IPS-18c (cell line): ENCODE results near the gene CCSER1.
"Not testable (repeated sequence)": the region's sequence is repeated elsewhere in the genome, so short reads cannot be mapped to it uniquely, and the experiment has no call there.

Experiments
- H3K4me3 ChIP-seq: 2 replicates; pipeline ENCODE4 v1.7.0; 2013; ENCODE audit warnings: low read depth, mild to moderate bottlenecking, low read length, moderate library complexity; ENCODE audit not compliant: insufficient read depth
- H3K9me3 ChIP-seq: one replicate; pipeline ENCODE4 v1.6.1; 2013; ENCODE audit warnings: mild to moderate bottlenecking, low read length, moderate library complexity; ENCODE audit not compliant: control insufficient read depth, insufficient read depth

CCSER1 gene

GRCh38 chr4:91359041-91360031 is 1232.1 kb downstream of the CCSER1 start:
- no peak overlapping the region for H3K4me3 ChIP-seq

GRCh38 chr4:91362125-91362524 is 1234.9 kb downstream of the CCSER1 start:
- H3K9me3 ChIP-seq = peaks cover 2% of the 10 kb centered on the region
- H3K4me3 ChIP-seq = no peak overlapping the region

More at GRCh38 chr4:91359041-91360031, 1232.1 kb downstream of the CCSER1 start:
- H3K9me3 ChIP-seq = no peaks in the 10 kb centered on the region

DNA sequence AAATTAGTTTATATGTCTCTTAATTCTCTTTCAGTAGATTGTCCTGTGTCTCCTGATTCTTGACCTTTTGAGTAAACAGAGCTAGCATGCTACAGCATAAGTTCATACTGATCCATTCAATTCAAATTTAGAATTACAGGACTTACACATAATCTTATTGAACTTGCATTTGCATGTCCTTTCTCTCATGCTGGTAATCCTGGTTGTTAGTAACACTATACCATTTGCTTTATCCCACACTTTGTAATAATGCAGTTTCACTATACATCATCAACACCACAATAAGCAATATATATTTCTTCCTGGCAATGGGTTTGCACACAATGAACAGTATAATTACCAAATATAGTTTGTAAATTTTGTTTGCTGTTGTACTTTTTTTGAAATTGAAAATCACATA is 1239.4 kb downstream of the CCSER1 start:
- peaks cover 2% of the 10 kb centered on the region for H3K9me3 ChIP-seq
- no peak overlapping the region for H3K4me3 ChIP-seq

DNA sequence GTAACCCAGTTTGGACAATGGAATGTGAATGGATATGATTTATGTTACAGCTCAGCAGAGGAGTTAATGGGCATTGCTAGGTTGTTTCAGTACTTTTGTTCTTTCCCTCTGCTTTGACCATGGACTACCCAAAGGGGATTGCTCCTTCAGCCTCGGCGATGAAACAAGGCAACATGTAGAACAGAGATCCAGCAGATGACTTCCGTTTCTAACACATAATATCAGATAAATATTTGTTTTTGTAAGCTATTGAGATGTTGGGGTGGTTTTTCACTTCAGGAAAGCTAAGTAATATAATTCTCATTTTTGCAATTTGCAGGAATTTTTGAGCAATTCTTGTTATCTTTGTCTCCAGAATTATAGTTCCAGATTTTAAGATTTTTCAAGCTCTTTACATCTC is 1241.9 kb downstream of the CCSER1 start:
- Histone ChIP-seq H3K4me3 (no peak overlapping the region), H3K9me3 (peaks cover 2% of the 10 kb centered on the region)

DNA sequence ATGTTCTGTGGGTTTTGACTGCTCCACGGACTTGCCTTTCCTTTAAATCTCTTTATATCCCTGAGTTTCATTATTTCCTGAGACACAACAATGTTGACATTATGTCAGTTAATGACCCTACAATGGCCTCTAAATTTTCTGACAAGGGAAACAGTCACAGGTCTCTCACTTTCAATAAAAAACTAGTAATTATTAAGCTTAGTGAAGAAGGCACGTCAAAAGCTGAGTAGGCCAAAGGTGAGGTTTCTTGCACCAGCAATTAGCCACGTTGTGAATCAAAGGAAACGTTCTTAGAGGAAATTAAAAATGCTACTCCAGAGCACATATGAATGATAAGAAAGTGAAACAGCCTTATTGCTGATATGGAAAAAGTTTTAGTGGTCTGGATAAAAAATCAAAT is 1246.4 kb downstream of the CCSER1 start:
- H3K9me3 ChIP-seq = no peaks in the 10 kb centered on the region
- H3K4me3 ChIP-seq = no peak overlapping the region

DNA sequence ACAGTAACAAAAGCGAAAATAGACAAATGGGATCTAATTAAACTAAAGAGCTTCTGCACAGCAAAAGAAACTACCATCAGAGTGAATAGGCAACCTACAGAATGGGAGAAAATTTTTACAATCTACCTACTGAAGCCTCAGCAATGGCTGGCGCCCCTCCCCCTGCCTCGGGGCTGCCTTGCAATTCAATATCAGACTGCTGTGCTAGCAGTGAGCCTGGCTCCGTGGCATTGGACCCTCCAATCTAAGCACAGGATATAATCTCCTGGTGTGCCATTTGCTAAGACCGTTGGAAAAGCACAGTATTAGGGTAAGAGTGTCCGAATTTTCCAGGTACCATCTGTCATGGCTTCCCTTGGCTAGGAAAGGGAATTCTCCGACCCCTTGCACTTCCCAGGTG is 1278.2 kb downstream of the CCSER1 start:
- not testable (repeated sequence) for H3K9me3 ChIP-seq, H3K4me3 ChIP-seq

- Histone ChIP-seq H3K4me3 (no peak overlapping the region), H3K9me3 (no peaks in the 10 kb centered on the region)
Observed at GRCh38 chr4:91422011-91422410, 1294.8 kb downstream of the CCSER1 start.

- no peak overlapping the region for H3K4me3 ChIP-seq
- no peaks in the 10 kb centered on the region for H3K9me3 ChIP-seq
Observed at GRCh38 chr4:91426725-91427124, 1299.5 kb downstream of the CCSER1 start.

DNA sequence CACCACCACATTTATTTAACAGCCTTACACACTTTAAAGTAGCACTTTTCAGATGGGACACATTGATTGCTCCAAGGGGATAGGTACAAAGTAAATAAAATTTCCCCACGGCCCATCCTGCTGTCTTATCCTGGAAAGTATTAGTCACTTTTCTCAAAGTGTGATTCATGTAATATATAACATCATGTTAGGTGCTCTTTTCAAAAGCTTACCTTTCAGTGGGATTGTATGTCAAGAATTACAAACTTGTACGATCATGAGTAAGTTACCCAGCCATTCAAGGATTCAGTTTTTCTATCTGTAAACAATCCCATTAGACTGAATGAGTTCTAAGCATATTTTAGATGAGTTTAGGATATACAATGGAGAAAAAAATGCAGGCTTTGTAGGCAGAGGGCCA is 1300.0 kb downstream of the CCSER1 start:
- H3K4me3 ChIP-seq = no peak overlapping the region
- H3K9me3 ChIP-seq = no peaks in the 10 kb centered on the region

DNA sequence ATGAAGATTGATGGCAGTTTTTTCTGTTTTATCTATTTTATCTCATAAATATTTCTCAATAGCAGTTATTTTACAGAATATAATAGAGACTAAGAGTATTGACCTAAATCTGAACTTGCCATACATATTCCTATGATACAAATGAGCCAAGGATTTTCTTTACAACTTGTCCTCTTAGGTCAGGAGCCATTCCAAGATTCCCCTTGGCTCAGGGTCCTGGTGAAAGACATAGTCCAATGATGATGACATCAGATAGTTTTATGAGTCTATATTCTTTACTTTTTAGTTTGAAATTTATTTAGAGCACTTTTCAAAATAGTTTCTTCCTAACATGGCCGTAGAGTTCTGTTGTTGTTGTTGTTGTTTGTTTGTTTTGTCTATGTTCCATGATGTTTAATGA is 1307.4 kb downstream of the CCSER1 start:
- Histone ChIP-seq H3K4me3 (no peak overlapping the region), H3K9me3 (no peaks in the 10 kb centered on the region)

DNA sequence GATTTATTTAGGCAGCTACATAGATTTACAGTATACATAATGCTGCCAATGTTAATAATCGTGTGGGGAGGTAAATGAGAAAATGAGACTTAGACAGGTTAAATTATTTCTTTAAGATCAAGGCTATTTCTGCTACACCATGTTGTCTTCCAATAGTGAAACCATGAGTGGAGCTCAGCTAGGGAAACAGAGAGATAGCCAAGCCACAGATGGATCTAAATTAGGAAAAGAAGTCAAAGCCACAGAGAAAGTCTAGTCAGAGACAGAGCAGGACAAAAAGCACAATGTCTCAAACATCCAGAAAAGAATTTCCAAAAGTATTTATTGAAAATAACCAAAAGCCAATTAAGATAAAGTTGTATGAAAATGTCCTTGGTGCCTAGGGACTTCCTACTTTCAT is 1309.4 kb downstream of the CCSER1 start:
- no peaks in the 10 kb centered on the region for H3K9me3 ChIP-seq
- H3K4me3 ChIP-seq = no peak overlapping the region

- Histone ChIP-seq H3K9me3 (no peaks in the 10 kb centered on the region), H3K4me3 (no peak overlapping the region)
Observed at GRCh38 chr4:91447168-91447567, 1320.0 kb downstream of the CCSER1 start.

GRCh38 chr4:91448668-91449330 is 1321.6 kb downstream of the CCSER1 start:
- H3K9me3 ChIP-seq = no peaks in the 10 kb centered on the region
- no peak overlapping the region for H3K4me3 ChIP-seq

DNA sequence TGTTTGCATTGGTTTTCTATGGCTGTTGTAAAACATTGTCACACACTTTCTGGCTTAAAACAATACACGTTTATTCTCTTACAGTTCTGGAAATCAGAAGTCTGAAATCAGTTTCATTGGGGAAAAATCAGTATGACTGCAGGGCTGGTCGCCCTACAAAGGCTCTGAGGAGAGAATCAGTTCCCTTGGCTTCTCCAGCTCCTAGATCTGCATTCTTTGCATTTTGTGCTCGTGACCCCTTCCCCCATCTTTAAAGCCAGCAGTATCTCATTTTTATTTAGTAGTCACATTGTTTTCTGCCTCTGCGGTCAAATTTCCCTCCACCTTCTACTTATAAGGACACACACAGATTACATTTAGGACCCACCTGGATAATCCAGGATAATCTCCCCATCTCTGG is 1326.9 kb downstream of the CCSER1 start:
- no peak overlapping the region for H3K4me3 ChIP-seq

GRCh38 chr4:91462566-91462965 is 1335.4 kb downstream of the CCSER1 start:
- not testable (repeated sequence) for H3K4me3 ChIP-seq, H3K9me3 ChIP-seq

More for the DNA sequence above, 1326.9 kb downstream of the CCSER1 start:
- H3K9me3 ChIP-seq = no peaks in the 10 kb centered on the region

DNA sequence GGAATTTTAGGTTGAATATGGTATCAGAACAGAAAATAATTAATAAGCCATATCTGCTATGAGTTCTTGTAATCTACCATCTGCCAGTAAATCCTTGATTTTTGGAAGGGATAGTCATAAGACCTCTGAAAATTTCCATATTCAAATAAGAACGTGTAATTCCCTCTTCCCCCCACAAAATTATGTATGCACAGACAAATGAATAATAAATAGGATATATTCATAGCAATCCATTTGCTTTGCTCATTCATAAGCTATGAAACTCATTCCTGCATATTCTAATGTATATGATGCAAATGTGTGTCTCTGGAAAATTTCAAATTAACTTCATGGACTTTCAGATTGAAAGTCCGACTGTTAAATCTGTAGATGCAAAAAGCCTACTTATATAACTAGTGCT is 1343.5 kb downstream of the CCSER1 start:
- no peaks in the 10 kb centered on the region for H3K9me3 ChIP-seq
- no peak overlapping the region for H3K4me3 ChIP-seq

DNA sequence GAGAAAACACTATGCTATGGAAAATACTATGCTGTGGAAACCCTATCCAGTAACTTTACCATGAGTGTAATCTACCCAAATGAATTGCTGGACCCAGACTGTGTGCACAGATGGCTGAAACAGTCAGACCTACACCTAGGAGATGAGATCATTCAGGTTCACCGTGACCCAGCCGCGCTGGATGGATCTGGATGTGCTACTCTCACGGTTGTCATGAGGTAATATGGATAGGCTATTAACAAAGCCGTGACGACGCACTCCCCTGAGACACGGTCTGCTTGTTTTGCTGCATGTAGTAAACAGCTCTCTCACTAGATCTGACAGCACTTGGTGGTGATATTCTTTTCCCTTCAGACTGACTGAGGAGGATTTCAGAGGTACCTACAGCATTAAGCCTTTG is 1344.1 kb downstream of the CCSER1 start:
- no peak overlapping the region for H3K4me3 ChIP-seq

DNA sequence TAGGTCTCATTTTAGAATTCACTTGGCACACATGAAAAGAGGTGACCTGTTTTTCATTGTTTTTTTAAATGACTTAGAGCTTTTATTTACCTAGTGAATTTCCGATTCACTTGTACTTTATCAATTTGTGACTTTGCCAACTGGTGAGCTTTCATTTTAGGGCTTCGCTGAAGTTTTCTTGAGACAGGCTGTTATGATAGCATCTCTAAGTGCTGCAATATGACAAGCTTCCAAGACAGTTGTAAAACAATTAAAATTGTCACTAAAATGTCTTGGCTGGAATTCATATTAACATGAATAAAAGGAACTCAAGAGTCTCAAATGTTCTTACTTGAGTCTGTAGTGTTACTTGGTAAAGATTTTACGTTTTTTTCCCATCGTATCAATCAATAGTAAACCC is 1344.9 kb downstream of the CCSER1 start:
- Histone ChIP-seq H3K9me3 (no peaks in the 10 kb centered on the region), H3K4me3 (no peak overlapping the region)

More for the DNA sequence above, 1344.1 kb downstream of the CCSER1 start:
- H3K9me3 ChIP-seq = no peaks in the 10 kb centered on the region
